Inferior parietal cortex (tissue), 1 donor: Measurements from ENCODE around the gene CCDC80.
A peak's percentile ranks its signal among the peaks of the same experiment; 100 is the strongest.
"Not testable (repeated sequence)": the region's sequence is repeated elsewhere in the genome, so short reads cannot be mapped to it uniquely, and the experiment has no call there.

Experiments
- DNase-seq: peaks from one replicate; pipeline ENCODE4 v3.0.0-alpha.2; 2016; ENCODE audit errors: extremely low spot score

Gene CCDC80

DNA sequence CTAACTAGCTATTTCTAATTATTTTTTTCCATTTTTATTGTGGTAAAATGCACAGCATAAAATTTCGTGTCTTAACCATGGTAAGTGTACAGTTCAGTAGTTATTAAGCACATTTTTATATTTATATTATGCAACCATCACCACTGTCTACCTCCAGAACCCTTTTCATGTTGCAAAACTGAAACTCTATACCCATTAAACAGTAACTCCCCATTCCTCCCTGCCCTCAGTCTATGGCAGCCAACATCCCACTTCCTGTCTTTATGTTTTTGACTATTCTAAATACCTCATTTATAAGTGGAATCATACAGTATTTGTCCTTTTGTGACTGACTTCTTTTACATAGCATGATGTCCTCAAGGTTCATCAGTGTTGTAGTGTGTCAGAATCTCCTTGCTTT lies 53.6 kb downstream of the CCDC80 start:
- DNase-seq, result no peak

DNA sequence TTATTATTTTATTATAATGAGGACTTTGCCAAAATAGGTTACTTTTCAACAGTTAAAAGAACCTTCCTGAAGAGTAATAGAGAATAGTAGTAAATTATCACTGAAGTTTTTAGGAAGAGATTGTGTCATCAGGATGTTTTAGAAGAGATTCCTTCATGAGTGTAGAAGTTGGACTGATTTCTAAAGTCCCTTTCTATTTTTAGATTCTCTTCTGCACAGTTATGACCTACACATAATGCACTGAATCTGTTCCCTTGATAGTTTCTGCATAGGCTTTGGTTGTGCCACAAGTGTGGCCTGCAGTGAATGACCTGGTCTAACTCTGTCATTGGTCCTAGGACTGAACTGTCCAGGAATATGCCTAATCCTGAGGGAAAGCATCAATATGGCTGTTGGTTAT lies 55.2 kb downstream of the CCDC80 start:
- DNase-seq, result no peak

DNA sequence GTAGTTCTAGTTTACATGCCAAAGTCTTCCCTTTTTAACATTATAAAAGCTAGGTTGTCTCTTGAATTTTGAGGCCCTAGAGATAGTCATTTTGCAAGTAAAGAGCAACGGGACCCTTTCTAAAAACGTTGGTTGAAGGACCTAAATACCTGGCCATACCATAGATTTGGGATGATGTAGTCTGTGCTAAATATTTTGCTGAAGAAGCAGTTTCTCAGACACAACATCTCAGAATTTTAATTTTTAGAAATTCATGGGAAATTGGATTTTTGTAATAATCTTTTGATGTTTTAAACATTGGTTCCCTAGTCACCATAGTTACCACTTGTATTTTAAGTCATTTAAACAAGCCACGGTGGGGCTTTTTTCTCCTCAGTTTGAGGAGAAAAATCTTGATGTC lies 57.8 kb downstream of the CCDC80 start:
- no peak for DNase-seq

DNA sequence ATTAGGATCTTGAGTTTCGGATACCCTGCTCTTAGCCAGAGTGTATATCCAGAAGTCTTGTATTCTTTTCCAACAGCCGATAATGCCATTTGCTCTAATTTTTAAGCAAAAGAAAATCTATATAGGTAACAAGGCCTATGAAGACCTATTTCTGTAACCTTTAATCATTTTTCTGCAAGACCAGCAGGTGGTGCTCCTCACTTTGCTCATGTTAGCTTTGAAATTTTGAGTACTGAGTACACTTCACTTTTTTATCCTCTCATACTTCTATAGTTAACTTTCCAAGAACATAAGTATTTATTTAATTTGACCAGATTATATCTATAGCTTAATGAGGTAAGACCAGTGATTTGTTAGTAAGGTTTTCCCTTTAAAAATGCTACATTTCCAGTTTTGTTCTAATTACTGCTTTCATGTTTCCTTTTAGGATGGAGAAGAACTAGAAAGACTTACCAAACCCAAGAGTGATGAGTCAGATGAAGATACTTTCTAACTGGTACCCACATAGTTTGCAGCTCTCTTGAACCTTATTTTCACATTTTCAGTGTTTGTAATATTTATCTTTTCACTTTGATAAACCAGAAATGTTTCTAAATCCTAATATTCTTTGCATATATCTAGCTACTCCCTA lies 58.6 kb downstream of the CCDC80 start:
- peak; percentile 53 for DNase-seq

DNA sequence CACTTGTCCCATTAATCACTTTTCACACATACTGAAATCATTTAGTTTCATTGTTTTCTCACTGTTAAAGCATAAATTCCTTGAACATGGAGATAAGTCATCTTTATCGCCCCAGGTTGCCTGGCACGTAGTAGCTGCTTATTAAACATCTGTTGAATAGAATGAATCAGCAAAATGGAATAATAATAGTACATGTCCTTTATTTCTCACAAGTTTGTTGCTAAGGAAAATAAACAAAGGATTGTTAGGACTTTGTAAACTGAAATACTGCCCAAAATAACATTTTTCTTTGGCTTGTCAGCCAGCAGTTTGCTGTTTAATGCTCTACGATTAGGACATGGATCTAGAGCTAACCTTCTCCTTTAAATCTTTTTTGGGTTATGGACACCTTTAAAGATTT lies 61.2 kb downstream of the CCDC80 start:
- DNase-seq, result no peak

DNA sequence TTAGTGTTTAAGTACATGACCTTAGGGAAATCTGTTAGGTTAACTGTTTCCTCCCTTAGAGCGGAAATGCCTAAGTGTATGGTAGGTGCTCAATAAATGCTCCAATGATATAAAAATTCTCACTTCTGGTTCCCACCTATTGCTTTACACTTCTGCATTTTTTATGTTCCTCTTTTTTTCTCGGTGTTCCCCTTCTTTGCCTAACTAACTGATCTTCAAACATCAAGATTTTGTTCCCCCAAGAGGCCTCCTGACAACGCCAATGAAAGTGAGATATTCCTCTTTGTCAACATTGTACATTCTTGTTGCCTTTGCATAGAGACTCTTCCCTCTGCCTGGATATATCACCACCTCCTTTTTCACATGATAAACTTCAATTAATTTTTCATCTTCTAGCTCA lies 61.7 kb downstream of the CCDC80 start:
- DNase-seq, result no peak

DNA sequence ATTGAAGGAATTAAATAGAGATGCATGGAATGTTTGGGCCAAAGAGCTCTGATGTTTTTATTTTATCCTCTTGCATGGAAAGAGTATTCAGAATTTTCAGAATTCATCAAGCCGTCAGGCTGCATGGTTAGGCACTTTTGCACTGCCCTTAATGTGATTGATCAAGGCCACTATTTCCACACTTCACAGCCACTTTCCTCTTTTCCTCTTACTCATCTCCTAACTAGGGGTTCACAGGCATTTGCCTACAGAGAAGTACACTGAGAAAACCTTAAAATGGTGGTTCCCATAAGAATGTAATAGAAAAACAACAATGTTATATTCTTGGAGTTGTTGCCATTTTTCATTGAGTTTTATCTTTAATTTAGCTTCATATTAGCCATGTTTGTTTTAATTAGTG lies 68.2 kb downstream of the CCDC80 start:
- DNase-seq, result no peak

DNA sequence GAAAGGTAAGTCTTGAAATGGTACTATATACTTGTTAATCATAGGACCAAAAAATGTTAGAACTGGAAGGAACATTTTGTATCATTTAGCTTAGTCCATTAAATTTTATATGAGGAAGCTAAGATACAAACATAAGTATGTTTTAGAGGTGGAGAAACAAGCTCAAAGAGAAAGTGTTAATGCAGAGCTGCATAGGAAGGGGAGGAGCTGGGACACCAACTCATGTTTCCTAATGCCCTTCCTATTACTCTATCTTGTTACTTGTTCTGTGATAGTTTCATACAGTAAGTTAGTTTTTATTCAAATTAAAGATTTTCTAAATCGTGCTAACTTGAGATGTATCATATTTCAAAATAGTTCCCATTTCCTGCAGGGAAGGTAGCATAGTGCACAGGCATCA lies 71.7 kb downstream of the CCDC80 start:
- DNase-seq, result no peak

DNA sequence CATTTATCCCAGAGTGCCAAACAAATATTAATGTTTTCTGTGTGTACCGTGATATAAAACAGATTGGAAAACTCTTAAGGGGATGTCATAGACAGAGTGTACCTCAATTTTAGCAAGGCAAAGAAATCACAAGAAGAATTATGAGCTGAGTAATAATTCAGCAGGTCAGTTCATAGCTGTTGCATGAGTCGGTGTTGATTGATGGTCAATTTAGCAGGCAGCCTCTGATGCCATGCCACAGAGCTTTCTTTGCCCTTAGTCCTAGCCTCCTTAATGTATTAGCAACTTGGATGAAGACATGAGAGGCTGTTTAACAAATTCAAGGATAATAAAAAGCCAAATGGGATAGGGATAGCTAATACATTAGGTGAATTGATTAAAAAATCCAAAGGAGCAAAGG lies 72.3 kb downstream of the CCDC80 start:
- no peak for DNase-seq

DNA sequence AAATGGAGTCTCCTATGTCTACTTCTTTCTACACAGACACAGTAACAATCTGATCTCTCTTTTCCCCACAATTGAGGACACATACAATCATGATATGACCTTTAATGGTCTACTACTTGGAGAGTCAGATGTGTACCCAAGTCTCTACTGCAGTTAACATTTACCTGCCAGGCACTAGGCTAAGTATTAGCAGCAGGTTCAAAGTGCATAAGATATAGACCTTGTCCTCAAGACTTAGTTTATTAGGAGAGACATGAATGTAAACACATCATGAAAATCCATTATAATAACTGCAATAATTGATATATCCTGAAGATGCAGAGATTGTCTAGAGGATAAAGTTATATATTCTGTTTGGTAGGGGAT lies 76.0 kb downstream of the CCDC80 start:
- DNase-seq, result no peak

DNA sequence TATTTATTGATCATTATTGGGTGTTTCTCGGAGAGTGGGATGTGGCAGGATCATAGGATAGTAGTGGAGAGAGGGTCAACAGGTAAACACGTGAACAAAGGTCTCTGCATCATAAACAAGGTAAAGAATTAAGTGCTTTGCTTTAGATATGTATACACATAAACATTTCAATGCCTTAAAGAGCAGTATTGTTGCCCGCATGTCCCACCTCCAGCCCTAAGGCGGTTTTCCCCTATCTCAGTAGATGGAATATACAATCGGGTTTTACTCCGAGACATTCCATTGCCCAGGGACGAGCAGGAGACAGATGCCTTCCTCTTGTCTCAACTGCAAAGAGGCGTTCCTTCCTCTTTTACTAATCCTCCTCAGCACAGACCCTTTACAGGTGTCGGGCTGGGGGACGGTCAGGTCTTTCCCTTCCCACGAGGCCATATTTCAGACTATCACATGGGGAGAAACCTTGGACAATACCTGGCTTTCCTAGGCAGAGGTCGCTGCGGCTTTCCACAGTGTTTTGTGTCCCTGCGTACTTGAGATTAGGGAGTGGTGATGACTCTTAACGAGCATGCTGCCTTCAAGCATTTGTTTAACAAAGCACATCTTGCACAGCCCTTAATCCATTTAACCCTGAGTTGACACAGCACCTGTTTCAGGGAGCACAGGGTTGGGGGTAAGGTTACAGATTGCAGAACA lies 76.5 kb downstream of the CCDC80 start:
- DNase-seq, result not testable (repeated sequence)

DNA sequence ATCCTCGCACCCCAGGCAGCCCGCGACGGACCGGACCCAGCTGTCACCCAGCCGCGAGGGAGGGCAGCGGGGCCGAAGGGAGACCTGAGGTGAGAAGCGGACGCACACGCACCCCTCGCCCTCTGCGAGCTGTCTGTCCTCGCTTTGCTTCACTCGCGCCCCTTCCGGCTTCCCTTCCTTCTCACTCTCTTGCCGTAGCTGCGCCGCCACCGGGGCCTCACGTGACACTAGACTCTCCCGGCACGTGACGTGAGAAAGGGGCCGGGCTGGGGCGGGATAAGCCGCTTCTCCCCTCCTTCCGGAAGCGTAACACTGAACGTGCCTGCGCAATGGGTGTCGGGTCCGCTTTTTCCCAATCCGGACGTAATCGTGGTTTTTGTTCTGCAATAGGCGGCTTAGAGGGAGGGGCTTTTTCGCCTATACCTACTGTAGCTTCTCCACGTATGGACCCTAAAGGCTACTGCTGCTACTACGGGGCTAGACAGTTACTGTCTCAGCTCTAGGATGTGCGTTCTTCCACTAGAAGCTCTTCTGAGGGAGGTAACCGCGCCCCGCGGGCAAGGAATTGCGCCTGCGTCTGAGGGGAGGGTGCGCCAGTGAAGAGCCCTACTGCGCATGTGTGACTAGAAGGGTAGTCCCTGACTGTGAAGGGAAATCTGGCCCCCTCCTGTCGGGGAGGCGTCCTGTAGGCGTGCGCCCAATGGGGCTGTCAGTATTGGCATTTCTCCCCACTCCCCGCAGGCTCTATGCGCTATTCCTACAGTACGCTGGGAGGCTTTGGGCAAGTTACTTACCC lies 79.0 kb downstream of the CCDC80 start, which contains the start of the genes ATG3 and SLC35A5:
Gene ATG3 (minus strand): TSS at position 229 of the 796 bp plus-strand sequence. CDS start 434 bp downstream, outside the sequence.
Gene SLC35A5 (plus strand): TSS at position 312 of the 796 bp plus-strand sequence. CDS start 1,359 bp downstream, outside the sequence.
- DNase-seq, result peak; percentile 99

DNA sequence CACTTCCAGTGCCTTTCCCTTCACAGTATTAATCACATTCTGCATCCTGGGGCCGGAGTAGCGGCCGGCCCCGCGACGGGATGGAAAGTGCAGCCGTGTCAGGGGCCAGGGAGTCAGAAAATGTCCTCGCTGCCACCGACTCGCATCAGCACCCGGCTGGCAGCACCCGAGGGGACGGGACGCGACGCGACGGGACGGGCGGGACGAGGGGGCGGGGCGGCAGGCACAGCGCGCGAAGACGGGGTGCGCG lies 79.5 kb downstream of the CCDC80 start:
- DNase-seq, result no peak

DNA sequence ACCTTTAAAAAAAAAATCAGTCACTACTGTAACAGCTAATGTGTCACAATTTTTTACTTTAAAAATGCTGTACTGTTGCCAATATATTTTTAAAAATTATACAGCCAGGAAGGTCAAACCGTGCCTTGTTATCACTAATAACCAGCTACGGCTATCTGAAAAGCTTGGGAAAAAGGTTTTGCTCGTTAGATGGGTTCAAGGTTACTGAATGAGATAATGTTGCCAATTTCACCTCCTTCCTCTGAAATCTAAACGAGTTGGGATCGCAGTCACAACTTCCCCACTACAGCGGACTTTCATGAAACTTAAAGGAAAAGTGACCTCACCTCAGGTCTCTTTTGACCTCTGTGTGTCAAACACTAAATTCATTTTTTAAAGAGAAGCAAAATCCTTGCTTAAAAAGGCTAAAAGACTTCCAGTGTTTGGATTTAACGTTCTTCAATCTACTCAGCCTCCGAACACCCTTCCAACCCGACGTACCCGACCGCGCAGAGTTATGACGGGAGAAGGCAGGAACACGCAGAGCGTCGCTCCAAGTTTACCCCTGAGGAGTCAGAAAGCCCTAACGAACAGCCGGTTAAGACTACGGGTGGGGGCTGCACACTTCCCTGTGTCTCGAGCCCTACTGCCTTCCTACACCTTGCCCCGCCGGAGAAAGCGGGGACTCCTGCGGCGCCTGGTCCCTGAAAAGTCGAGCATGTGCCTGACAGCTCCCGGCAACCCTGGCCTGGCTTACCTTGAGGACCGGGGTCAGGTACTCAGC lies 80.0 kb downstream of the CCDC80 start:
- peak; percentile 65 for DNase-seq

DNA sequence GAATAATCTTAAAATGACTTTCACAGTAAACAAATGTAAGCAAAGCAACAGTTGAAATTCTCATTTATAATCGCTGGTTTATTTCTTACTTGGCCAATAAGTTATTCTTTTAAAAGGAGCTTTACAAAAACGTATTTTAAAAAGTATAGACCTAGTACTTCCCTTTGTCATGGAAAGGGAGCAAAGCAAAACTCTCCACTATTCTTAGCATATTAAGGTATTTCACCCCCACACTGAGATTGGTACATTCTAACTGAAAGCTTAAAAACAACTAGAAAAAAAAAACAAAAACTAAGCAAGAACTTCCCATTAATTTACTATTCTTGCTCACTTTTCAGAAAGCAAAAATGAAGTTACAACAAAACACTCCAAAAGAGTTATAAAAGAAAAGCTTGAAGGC lies 80.6 kb downstream of the CCDC80 start:
- no peak for DNase-seq

DNA sequence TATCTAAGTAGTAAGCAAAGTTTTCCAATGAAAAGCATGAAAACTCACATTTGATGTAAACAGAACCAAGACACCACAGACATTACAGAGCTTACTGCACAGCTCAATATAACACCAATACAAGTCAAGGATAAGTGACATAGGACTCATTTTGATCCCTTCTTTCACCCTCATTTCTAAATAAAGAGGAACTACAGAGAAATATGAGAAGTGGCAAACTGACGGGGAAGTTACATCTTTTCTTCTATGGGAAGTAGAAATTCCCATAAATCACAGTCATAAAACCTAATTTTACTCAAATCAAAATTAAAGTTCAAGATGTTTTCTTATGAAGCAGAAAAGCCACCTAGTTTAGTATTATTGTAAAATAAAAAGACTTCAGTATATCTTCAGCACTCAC lies 83.0 kb downstream of the CCDC80 start:
- DNase-seq, result no peak

DNA sequence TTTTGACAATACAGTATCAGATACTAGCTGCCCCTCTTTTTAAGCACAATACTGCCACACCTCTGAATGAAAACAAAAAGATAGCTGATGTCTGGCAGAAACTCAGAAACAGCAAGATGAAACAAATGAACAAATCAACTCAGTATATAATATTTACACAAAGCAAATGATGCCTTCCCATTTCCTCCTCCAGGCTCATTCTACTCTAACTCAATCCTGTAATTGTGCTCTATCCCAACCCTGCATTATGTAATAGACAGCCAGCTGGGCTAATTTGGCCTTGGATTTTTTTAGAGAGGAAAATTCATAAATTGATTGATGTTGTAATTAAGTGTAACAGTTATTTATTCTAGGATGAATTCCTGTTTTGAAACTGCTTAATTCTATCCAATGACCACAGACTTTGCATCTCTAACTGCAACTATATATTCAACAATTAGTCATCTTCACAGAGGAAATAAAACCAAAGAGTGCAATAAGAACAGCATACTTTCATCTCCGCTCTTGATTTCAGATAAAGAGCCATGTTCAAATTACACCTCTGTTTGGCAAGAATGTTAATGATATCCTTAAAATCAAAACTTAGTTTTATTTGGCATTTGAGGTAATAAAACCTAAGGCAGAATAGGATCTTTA lies 85.3 kb downstream of the CCDC80 start:
- DNase-seq, result no peak

DNA sequence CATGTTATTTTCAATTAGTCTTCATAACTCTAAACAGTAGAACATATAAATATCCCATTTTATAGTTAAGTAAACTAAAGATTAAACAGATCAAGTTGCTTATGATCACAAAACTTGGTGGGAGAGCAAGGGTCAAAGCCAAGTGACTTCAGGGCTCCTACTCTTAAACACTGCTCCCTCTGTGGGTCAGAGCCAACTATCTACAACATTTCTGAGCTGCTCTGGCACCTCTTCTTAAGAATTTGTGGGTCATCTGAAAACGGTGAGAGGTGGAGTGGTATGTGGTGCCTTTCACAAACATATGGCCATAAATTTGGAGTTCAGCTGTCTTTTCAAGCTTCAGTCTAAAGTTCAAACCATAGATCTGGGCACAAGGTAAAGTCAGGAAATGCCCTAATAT lies 90.1 kb downstream of the CCDC80 start:
- no peak for DNase-seq
